Measurements from ENCODE around the gene HELT.

- TF ChIP-seq POLR2A (IDR thresholded peaks at IDR 0.05) (no peak), CTCF (IDR thresholded peaks at IDR 0.05) (no peak)
These were observed 5.2 kb downstream of the HELT start for GRCh38 chr4:185023471-185023870.
